ENCODE results near the gene FAM124A.

FAM124A gene

DNA sequence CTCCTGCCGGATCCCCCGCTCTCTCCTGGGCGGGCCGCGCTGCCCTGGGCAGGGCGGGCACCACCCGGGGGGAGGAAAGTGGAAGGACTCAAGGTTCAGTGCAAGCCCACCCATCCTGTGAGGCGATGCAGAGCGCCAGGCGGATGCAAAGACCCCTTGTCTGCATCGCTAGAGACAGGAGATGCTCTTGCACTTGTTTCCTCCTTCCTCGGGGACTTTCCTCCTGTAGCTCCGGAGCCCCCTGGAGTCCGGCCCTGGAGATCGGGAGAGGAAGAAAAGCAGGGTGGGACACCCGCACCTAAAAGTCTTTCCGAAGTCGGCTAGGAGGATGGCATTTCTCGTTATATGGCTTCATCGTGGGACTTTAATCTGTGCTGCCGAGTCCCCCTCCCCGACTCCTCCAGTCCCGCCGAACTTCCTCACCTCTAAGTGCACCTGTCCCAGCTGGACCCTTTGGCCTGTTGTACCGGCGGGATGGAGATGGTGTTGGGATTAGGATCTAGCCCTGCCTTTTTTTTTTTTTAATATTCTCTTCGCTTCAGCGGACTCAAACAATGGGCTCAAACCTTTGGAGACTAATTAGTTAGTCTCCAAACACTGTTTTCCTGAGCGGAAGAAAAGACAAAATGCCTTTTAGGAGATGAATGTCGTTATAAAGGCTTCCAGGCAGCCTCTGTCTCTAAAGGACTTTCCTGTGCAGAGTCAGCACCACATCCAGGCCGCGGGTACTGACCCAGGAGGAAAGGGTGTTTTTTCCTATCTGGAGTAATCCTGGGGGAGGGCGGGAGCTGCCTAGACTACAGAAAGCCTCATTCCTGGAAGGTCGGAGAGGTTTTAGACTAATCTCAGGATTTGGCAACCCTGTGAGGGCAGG is 725 bp downstream of the FAM124A start:
- peak overlapping the region; percentile 39; the same call in 1 of the 2 replicates for H3K9ac ChIP-seq (ENCODE audit: low read depth, low read length)
- H4K20me1 ChIP-seq (ENCODE audit: insufficient read depth, low read length): no peaks in the 10 kb centered on the region
- no peaks in the 10 kb centered on the region for H3K9me3 ChIP-seq (ENCODE audit: insufficient read depth, low read length, severe bottlenecking)
- H3K27ac ChIP-seq (ENCODE audit: low read length): no peak overlapping the region
- DNase-seq: no peak
- no peaks in the 10 kb centered on the region for H3K36me3 ChIP-seq (ENCODE audit: insufficient read depth, low read length)
- peaks cover 63% of the 10 kb centered on the region for H3K27me3 ChIP-seq (ENCODE audit: insufficient read depth, low read length, poor library complexity)
- peaks cover 13% of the 10 kb centered on the region for H3K4me1 ChIP-seq (ENCODE audit: insufficient read depth, low read length)
- H3K4me2 ChIP-seq (ENCODE audit: insufficient read depth, low read length): peak overlapping the region; percentile 86
- TF ChIP-seq EZH2 (IDR thresholded peaks at IDR 0.05; ENCODE audit: borderline replicate concordance, low read depth, low read length, severe bottlenecking): no peak
- TF ChIP-seq, protein P1, sequence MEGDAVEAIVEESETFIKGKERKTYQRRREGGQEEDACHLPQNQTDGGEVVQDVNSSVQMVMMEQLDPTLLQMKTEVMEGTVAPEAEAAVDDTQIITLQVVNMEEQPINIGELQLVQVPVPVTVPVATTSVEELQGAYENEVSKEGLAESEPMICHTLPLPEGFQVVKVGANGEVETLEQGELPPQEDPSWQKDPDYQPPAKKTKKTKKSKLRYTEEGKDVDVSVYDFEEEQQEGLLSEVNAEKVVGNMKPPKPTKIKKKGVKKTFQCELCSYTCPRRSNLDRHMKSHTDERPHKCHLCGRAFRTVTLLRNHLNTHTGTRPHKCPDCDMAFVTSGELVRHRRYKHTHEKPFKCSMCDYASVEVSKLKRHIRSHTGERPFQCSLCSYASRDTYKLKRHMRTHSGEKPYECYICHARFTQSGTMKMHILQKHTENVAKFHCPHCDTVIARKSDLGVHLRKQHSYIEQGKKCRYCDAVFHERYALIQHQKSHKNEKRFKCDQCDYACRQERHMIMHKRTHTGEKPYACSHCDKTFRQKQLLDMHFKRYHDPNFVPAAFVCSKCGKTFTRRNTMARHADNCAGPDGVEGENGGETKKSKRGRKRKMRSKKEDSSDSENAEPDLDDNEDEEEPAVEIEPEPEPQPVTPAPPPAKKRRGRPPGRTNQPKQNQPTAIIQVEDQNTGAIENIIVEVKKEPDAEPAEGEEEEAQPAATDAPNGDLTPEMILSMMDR (IDR thresholded peaks at IDR 0.05; ENCODE audit: borderline replicate concordance, extremely low read depth, low read length, poor library complexity, severe bottlenecking): no peak
- H3K79me2 ChIP-seq (ENCODE audit: insufficient read depth, low read length): no peaks in the 10 kb centered on the region
- peak overlapping the region in 1 of 2 experiments; percentile 72; a peak in 3 of 4 replicates for H3K4me3 ChIP-seq (ENCODE audit: low read depth in 1 of 2, low read length in 2 of 2)
- H2AFZ ChIP-seq (ENCODE audit: low read depth, low read length): peak overlapping the region; percentile 50
- no peak; the same call in 2 of the 3 replicates for ATAC-seq (ENCODE audit: insufficient read depth, low read depth)

DNA sequence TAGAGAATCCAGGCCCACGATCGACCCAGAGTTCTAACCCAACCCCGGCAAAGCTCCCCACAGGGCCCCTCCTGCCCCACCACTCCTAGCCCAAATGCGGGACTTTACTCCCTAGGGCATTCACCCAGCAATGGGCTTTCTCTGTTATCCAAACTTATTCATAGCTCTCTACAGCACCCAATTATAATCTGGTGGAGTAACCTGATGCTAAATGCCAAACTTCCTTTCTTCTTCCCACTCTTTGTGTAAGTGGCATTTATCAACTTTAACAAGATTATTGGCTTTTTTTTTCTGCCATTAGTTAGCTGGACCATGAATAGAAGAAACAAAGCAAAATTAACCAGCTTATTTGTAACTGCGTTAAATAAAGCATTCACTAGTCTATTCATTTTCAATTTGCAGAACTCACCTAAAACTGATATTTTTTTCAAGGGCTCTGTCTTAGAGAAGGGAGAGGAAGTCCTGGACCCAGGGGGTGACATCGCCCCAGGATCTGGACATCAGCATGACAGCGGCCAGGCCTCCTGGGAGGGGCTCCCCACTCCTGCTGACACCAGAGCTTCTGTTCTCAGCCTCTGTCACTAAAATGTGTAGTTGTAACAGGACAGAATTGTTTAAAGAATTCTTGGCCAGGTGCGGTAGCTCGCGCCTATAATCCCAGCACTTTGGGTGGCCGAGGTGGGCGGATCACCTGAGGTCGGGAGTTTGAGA is 1.5 kb downstream of the FAM124A start:
- no peaks in the 10 kb centered on the region for H3K79me2 ChIP-seq (ENCODE audit: insufficient read depth, low read length)
- no peak overlapping the region for H3K4me3 ChIP-seq (ENCODE audit: low read depth in 1 of 2, low read length in 2 of 2)
- TF ChIP-seq, protein P1 (IDR thresholded peaks at IDR 0.05; ENCODE audit: borderline replicate concordance, extremely low read depth, low read length, poor library complexity, severe bottlenecking): no peak
- TF ChIP-seq EZH2 (IDR thresholded peaks at IDR 0.05; ENCODE audit: borderline replicate concordance, low read depth, low read length, severe bottlenecking): no peak
- H3K9me3 ChIP-seq (ENCODE audit: insufficient read depth, low read length, severe bottlenecking): no peaks in the 10 kb centered on the region
- ATAC-seq (ENCODE audit: insufficient read depth, low read depth) (no peak), DNase-seq (no peak)
- H4K20me1 ChIP-seq (ENCODE audit: insufficient read depth, low read length): no peaks in the 10 kb centered on the region
- H3K27me3 ChIP-seq (ENCODE audit: insufficient read depth, low read length, poor library complexity): peaks cover 63% of the 10 kb centered on the region
- H3K4me1 ChIP-seq (ENCODE audit: insufficient read depth, low read length): peaks cover 13% of the 10 kb centered on the region
- H3K27ac ChIP-seq (ENCODE audit: low read length): no peak overlapping the region
- no peak overlapping the region for H2AFZ ChIP-seq (ENCODE audit: low read depth, low read length)
- no peaks in the 10 kb centered on the region for H3K36me3 ChIP-seq (ENCODE audit: insufficient read depth, low read length)
- no peak overlapping the region for H3K9ac ChIP-seq (ENCODE audit: low read depth, low read length)
- no peak overlapping the region for H3K4me2 ChIP-seq (ENCODE audit: insufficient read depth, low read length)

DNA sequence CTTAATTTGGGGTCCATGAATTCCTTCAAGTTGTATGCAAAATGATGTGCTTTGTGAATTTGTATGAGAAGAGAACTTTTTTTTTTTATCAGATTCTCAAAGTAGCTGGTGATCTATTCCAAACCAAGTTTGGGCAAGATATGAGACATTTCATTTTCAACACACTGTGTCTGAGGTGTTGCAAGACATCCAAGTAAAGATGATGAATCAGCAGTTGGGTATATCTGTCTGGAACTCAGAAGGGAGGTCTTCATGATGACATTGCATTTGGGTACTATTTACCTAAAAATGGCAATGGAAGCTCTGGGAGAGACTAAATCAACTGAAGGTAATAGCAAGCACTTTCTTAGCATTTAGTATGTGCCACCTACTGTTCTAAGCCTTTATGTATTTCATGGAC is 2.8 kb downstream of the FAM124A start:
- H3K4me3 ChIP-seq (ENCODE audit: low read depth in 1 of 2, low read length in 2 of 2): no peak overlapping the region
- H4K20me1 ChIP-seq (ENCODE audit: insufficient read depth, low read length): no peaks in the 10 kb centered on the region
- no peaks in the 10 kb centered on the region for H3K9me3 ChIP-seq (ENCODE audit: insufficient read depth, low read length, severe bottlenecking)
- TF ChIP-seq, protein P1 (IDR thresholded peaks at IDR 0.05; ENCODE audit: borderline replicate concordance, extremely low read depth, low read length, poor library complexity, severe bottlenecking): no peak
- no peak for TF ChIP-seq EZH2 (IDR thresholded peaks at IDR 0.05; ENCODE audit: borderline replicate concordance, low read depth, low read length, severe bottlenecking)
- H3K4me2 ChIP-seq (ENCODE audit: insufficient read depth, low read length): no peak overlapping the region
- no peaks in the 10 kb centered on the region for H3K36me3 ChIP-seq (ENCODE audit: insufficient read depth, low read length)
- DNase-seq (no peak), ATAC-seq (ENCODE audit: insufficient read depth, low read depth) (no peak)
- H3K9ac ChIP-seq (ENCODE audit: low read depth, low read length): no peak overlapping the region
- no peak overlapping the region for H3K27ac ChIP-seq (ENCODE audit: low read length)
- peaks cover 13% of the 10 kb centered on the region for H3K4me1 ChIP-seq (ENCODE audit: insufficient read depth, low read length)
- no peak overlapping the region for H2AFZ ChIP-seq (ENCODE audit: low read depth, low read length)
- no peaks in the 10 kb centered on the region for H3K79me2 ChIP-seq (ENCODE audit: insufficient read depth, low read length)
- peaks cover 60% of the 10 kb centered on the region for H3K27me3 ChIP-seq (ENCODE audit: insufficient read depth, low read length, poor library complexity)
